Cardiac fibroblast (primary cell): Measurements from ENCODE around the gene RPL21.
"Not testable (repeated sequence)": the region's sequence is repeated elsewhere in the genome, so short reads cannot be mapped to it uniquely, and the experiment has no call there.

Experiments
- DNase-seq, 2 donors: peaks; one replicate each; pipeline versions ENCODE4 v3.0.0 to v3.0.0-alpha.2; 2010; ENCODE audit warnings: low read depth in 2 of 2
- H3K4me3 ChIP-seq, 2 donors: replicated peaks in 1 of 2; 1 replicate in 1 of 2; 2 replicates in 1 of 2; pipeline ENCODE4 v1.5.1; 2011; ENCODE audit warnings: low read depth in 2 of 2, low read length in 2 of 2, mild to moderate bottlenecking in 2 of 2, moderate library complexity in 1 of 2
- CTCF ChIP-seq: IDR thresholded peaks from one replicate; pipeline ENCODE4 v1.5.1; 2011; ENCODE audit warnings: low read depth, mild to moderate bottlenecking, low read length, inconsistent platforms

RPL21 gene

GRCh38 chr13:27211771-27212364, 39.5 kb upstream of the RPL21 start:
- no peak for TF ChIP-seq CTCF
- peak; percentile 71 to 82 for DNase-seq
- H3K4me3 ChIP-seq: no peak overlapping the region

- not testable (repeated sequence) for DNase-seq, H3K4me3 ChIP-seq
Measured at GRCh38 chr13:27213386-27213785, 38.0 kb upstream of the RPL21 start.

GRCh38 chr13:27217791-27218190, 33.6 kb upstream of the RPL21 start:
- not testable (repeated sequence) for H3K4me3 ChIP-seq, DNase-seq

GRCh38 chr13:27218861-27219260, 32.5 kb upstream of the RPL21 start:
- H3K4me3 ChIP-seq: not testable (repeated sequence)
- DNase-seq: peak in 1 of 2 donors; percentile 20

- TF ChIP-seq CTCF: no peak
Measured at GRCh38 chr13:27219611-27220010, 31.7 kb upstream of the RPL21 start.

GRCh38 chr13:27222100-27222499, 29.3 kb upstream of the RPL21 start:
- not testable (repeated sequence) for H3K4me3 ChIP-seq, DNase-seq

More at GRCh38 chr13:27219611-27220010, 31.7 kb upstream of the RPL21 start:
- no peak overlapping the region for H3K4me3 ChIP-seq
- DNase-seq: no peak

- H3K4me3 ChIP-seq: no peak overlapping the region
- TF ChIP-seq CTCF: no peak
Measured at GRCh38 chr13:27226991-27227390, 24.4 kb upstream of the RPL21 start.

GRCh38 chr13:27228131-27228530, 23.2 kb upstream of the RPL21 start:
- no peak for DNase-seq
- no peak overlapping the region for H3K4me3 ChIP-seq
- TF ChIP-seq CTCF: no peak

More at GRCh38 chr13:27226991-27227390, 24.4 kb upstream of the RPL21 start:
- DNase-seq: no peak

- no peak for DNase-seq
- no peak for TF ChIP-seq CTCF
- no peak overlapping the region for H3K4me3 ChIP-seq
Measured at GRCh38 chr13:27229642-27230041, 21.7 kb upstream of the RPL21 start.
